ENCODE results near the gene LAMC3. TPM values are rescaled to one million over a fixed set of nuclear protein-coding genes. Genes with fewer than 3 reads are reported as not detected.

LAMC3 gene
- total RNA-seq, 1 experiment from 2014 or later: not detected

DNA sequence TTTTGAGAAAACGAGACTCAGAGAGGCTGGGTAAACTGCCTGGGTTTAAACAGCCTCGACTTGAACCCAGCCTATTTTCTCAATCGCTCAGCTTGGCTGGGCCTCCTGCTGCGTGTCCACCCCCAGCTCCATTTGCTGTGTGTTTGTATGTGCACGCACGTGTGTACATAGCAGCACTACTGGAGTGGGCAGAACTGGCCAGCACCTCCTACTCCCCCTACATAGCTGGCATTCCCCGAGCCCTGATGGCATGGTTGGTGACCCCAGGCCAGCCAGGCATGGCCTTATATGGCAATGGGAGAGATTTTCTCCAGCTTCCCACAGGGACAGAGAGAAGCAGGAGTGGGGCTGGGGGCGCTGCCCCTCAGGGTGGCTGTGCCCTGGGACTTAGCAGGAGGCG, 91.5 kb downstream of the LAMC3 start:
- H3K4me3 Mint-ChIP-seq (ENCODE audit: unreplicated experiment): no peak overlapping the region
- no peaks in the 10 kb centered on the region for H3K36me3 Mint-ChIP-seq (ENCODE audit: insufficient read depth, unreplicated experiment)
- POLR2A ChIA-PET: interaction anchor here (0.7 to 1.5 kb wide), 3 partner anchors 8 to 48 kb away, joined by 3 to 4 read pairs (median 3); no protein-coding TSS in a partner anchor
- no peak for TF ChIP-seq CTCF (IDR thresholded peaks at IDR 0.05; ENCODE audit: unreplicated experiment)
- no peak for DNase-seq (ENCODE audit: unreplicated experiment)
- no TSS peak for BruUV-seq (replicated peaks)
- intact Hi-C loops (cut with micrococcal nuclease): no loop called here
- no peak overlapping the region for H3K27ac Mint-ChIP-seq (ENCODE audit: low read depth, unreplicated experiment)
- no peaks in the 10 kb centered on the region for H3K27me3 Mint-ChIP-seq (ENCODE audit: insufficient read depth, unreplicated experiment)
- no peaks in the 10 kb centered on the region for H3K9me3 Mint-ChIP-seq (ENCODE audit: unreplicated experiment)
- CTCF ChIA-PET: interaction anchor here (1.4 to 1.5 kb wide), 2 partner anchors 43 to 54 kb away, joined by 4 to 5 read pairs; no protein-coding TSS in a partner anchor
- peaks cover 4% of the 10 kb centered on the region for H3K4me1 Mint-ChIP-seq (ENCODE audit: insufficient read depth, unreplicated experiment)

GRCh38 chr9:131101207-131101964, 92.4 kb downstream of the LAMC3 start:
- H3K27me3 Mint-ChIP-seq (ENCODE audit: insufficient read depth, unreplicated experiment): no peaks in the 10 kb centered on the region
- H3K27ac Mint-ChIP-seq (ENCODE audit: low read depth, unreplicated experiment): no peak overlapping the region
- ChIA-PET CTCF (interaction anchor here (1.5 kb wide), 1 partner anchor 44 kb away, joined by 5 read pairs; no protein-coding TSS in a partner anchor), POLR2A (interaction anchor here (0.7 to 1.5 kb wide), 4 partner anchors 7 to 49 kb away, joined by 3 to 4 read pairs (median 3); no protein-coding TSS in a partner anchor)
- H3K36me3 Mint-ChIP-seq (ENCODE audit: insufficient read depth, unreplicated experiment): no peaks in the 10 kb centered on the region
- no TSS peak for BruUV-seq (replicated peaks)
- H3K4me1 Mint-ChIP-seq (ENCODE audit: insufficient read depth, unreplicated experiment): no peaks in the 10 kb centered on the region
- no peak overlapping the region for H3K4me3 Mint-ChIP-seq (ENCODE audit: unreplicated experiment)
- no peak for TF ChIP-seq CTCF (IDR thresholded peaks at IDR 0.05; ENCODE audit: unreplicated experiment)
- intact Hi-C loops (cut with micrococcal nuclease): no loop called here
- no peak for DNase-seq (ENCODE audit: unreplicated experiment)
- H3K9me3 Mint-ChIP-seq (ENCODE audit: unreplicated experiment): no peaks in the 10 kb centered on the region

- H3K27ac Mint-ChIP-seq (ENCODE audit: low read depth, unreplicated experiment): no peak overlapping the region
- H3K4me3 Mint-ChIP-seq (ENCODE audit: unreplicated experiment): no peak overlapping the region
- no peaks in the 10 kb centered on the region for H3K9me3 Mint-ChIP-seq (ENCODE audit: unreplicated experiment)
- H3K27me3 Mint-ChIP-seq (ENCODE audit: insufficient read depth, unreplicated experiment): no peaks in the 10 kb centered on the region
- no TSS peak for BruUV-seq (replicated peaks)
- no peaks in the 10 kb centered on the region for H3K36me3 Mint-ChIP-seq (ENCODE audit: insufficient read depth, unreplicated experiment)
- ChIA-PET POLR2A (no interaction called here), CTCF (interaction anchor here (0.6 kb wide), 1 partner anchor 247 kb away, joined by 3 read pairs; no protein-coding TSS in a partner anchor)
- no peak for TF ChIP-seq CTCF (IDR thresholded peaks at IDR 0.05; ENCODE audit: unreplicated experiment)
- no peaks in the 10 kb centered on the region for H3K4me1 Mint-ChIP-seq (ENCODE audit: insufficient read depth, unreplicated experiment)
- intact Hi-C loops (cut with micrococcal nuclease): no loop called here
- DNase-seq (ENCODE audit: unreplicated experiment): no peak
These were observed 94.0 kb downstream of the LAMC3 start for GRCh38 chr9:131103024-131103423.

DNA sequence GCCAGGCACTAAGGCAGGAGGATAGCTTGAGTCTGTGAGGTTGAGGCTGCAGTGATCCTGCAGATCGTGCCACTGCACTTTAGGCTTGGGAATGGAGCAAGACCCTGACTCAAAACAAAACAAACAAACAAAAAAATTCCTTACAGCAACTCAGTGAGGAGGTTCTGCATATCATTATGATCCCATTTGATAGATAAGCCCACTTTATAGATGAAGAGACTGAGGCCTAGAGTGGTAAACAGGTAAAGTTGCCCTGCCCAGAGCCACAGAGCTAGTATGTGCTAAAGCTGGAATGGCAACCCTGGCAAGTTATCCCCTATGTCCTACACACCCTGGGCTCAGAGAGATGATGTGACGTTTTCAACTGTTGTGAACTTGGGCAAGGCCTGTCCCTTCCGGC, 94.6 kb downstream of the LAMC3 start:
- DNase-seq (ENCODE audit: unreplicated experiment): no peak
- ChIA-PET CTCF (interaction anchor here (0.6 to 0.7 kb wide), 2 partner anchors 157 to 247 kb away, joined by 3 read pairs; no protein-coding TSS in a partner anchor), POLR2A (interaction anchor here (1.3 kb wide), 1 partner anchor 22 kb away, joined by 4 read pairs; the partner anchor contains the start of gene NUP214)
- no peaks in the 10 kb centered on the region for H3K36me3 Mint-ChIP-seq (ENCODE audit: insufficient read depth, unreplicated experiment)
- no peaks in the 10 kb centered on the region for H3K4me1 Mint-ChIP-seq (ENCODE audit: insufficient read depth, unreplicated experiment)
- intact Hi-C loops (cut with micrococcal nuclease): no loop called here
- H3K27ac Mint-ChIP-seq (ENCODE audit: low read depth, unreplicated experiment): no peak overlapping the region
- no peaks in the 10 kb centered on the region for H3K9me3 Mint-ChIP-seq (ENCODE audit: unreplicated experiment)
- TF ChIP-seq CTCF (IDR thresholded peaks at IDR 0.05; ENCODE audit: unreplicated experiment): no peak
- H3K4me3 Mint-ChIP-seq (ENCODE audit: unreplicated experiment): no peak overlapping the region
- BruUV-seq (replicated peaks): no TSS peak
- H3K27me3 Mint-ChIP-seq (ENCODE audit: insufficient read depth, unreplicated experiment): no peaks in the 10 kb centered on the region

All from MCF 10A (cell line).